Activated CD4-positive, alpha-beta T cell treated with anti-CD3 and anti-CD28 coated beads for 36 hours (primary cell): ENCODE data around the gene NAPA. TPM values are rescaled to one million over a fixed set of nuclear protein-coding genes. Genes with fewer than 3 reads are reported as not detected.

Experiments used
- ATAC-seq: fragments of 200-7000 bp; cut with Tn5 transposase; one replicate; pipeline ENCODE4 v1.10.0; 2021; ENCODE audit warnings: mild to moderate bottlenecking, moderate library complexity
- CTCF ChIA-PET: fragments of 350-600 bp; sonication (Branson Sonifier 250); formaldehyde crosslinking; loops from one replicate; lab custom pipeline; 2021; ENCODE audit warnings: antibody characterized with exemption; lab: Charles Lee
- POLR2A ChIA-PET: fragments of 350-600 bp; sonication (Branson Sonifier 250); formaldehyde crosslinking; loops from one replicate; lab custom pipeline; 2021; ENCODE audit warnings: antibody characterized with exemption, inconsistent platforms; lab: Charles Lee
- DNase-seq: peaks from one replicate; pipeline ENCODE4 v3.0.0-alpha.2; 2020
- H3K27ac Mint-ChIP-seq: one replicate; pipeline ENCODE4 v1.8.0; 2021; ENCODE audit warnings: mixed read lengths
- H3K27me3 Mint-ChIP-seq: one replicate; pipeline ENCODE4 v1.8.0; 2021; ENCODE audit warnings: mixed read lengths
- H3K36me3 Mint-ChIP-seq: one replicate; pipeline ENCODE4 v1.8.0; 2021; ENCODE audit warnings: low read depth, mixed read lengths
- H3K4me1 Mint-ChIP-seq: one replicate; pipeline ENCODE4 v1.8.0; 2021; ENCODE audit warnings: mixed read lengths
- H3K4me3 Mint-ChIP-seq: one replicate; pipeline ENCODE4 v1.8.0; 2021; ENCODE audit warnings: mild to moderate bottlenecking, moderate library complexity, mixed read lengths
- H3K9me3 Mint-ChIP-seq: one replicate; pipeline ENCODE4 v1.8.0; 2021; ENCODE audit warnings: low read depth, mixed read lengths
- intact Hi-C, 2 experiments: fragments of 100-400 bp; cut with DNase I in 1 of 2; cut with micrococcal nuclease in 1 of 2; formaldehyde crosslinking; loops; one replicate each; pipeline versions ENCODE4 v1.14.2 to v1.15.1; 2022 to 2024; cut with DNase I, micrococcal nuclease
- total RNA-seq, 2 experiments: library from RNA; stranded (reverse); gene quantifications; one replicate each; pipeline ENCODE4 v1.2.3, GENCODE V29; 2021

Gene NAPA
- 10 to 100 TPM; 54.2 to 68.8 TPM for total RNA-seq

- ATAC-seq: peak; percentile 98
- POLR2A ChIA-PET: interaction anchor here (0.7 kb wide), 1 partner anchor 460 kb away, joined by 3 read pairs; no protein-coding TSS in a partner anchor
- intact Hi-C loops: loop anchor here (1.0 to 10.0 kb wide), 15 partner anchors 31 to 850 kb away; partner anchors contain the start of genes KPTN (in 2 of the 2), NOP53 (in 2 of the 2), CCDC9 (in 1 of the 2) and DHX34 (in 1 of the 2)
- H3K36me3 Mint-ChIP-seq: peaks cover 6% of the 10 kb centered on the region
- H3K4me3 Mint-ChIP-seq: peak within 1 kb of the TSS; percentile 95
- no peaks in the 10 kb centered on the region for H3K9me3 Mint-ChIP-seq
- peaks cover 76% of the 10 kb centered on the region for H3K4me1 Mint-ChIP-seq
- DNase-seq: peak; percentile 100
- peak within 1 kb of the TSS; percentile 99 for H3K27ac Mint-ChIP-seq
- CTCF ChIA-PET: interaction anchor here (0.6 to 1.9 kb wide), 26 partner anchors 8 to 258 kb away, joined by 3 to 14 read pairs (median 4); partner anchors contain the start of genes CCDC9, DHX34, EHD2 and KPTN
- H3K27me3 Mint-ChIP-seq: no peaks in the 10 kb centered on the region
Observed at GRCh38 chr19:47514869-47515588, at the start of gene NAPA. NAPA (minus strand) TSS chr19:47515063; CDS start chr19:47514940, 123 bp downstream.

DNA sequence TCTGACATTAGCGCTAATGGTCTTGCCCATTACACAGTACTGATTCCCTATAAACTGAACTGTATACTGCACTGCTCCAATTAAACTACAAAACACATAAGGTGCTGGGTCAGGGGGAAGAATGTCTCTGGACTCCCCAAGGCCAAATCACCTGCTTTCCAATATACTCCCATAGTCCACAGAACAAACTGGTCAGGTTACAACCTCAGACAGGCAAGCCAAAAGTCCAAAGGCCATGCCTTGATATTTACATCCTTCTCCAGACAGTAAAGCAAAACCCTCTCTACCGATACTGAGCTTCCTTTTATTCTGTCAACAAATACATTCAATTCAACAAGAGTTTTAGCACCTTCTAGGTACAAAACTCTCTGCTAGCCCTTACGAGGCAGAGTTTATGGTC is 49.2 kb upstream of the NAPA start:
- POLR2A ChIA-PET: no interaction called here
- DNase-seq (no peak), ATAC-seq (no peak)
- CTCF ChIA-PET: no interaction called here
- H3K4me1 Mint-ChIP-seq: no peaks in the 10 kb centered on the region
- no peaks in the 10 kb centered on the region for H3K9me3 Mint-ChIP-seq
- H3K27ac Mint-ChIP-seq: no peak overlapping the region
- H3K36me3 Mint-ChIP-seq: no peaks in the 10 kb centered on the region
- H3K27me3 Mint-ChIP-seq: no peaks in the 10 kb centered on the region
- intact Hi-C loops: no loop called here
- no peak overlapping the region for H3K4me3 Mint-ChIP-seq

GRCh38 chr19:47561440-47562057 is 46.7 kb upstream of the NAPA start:
- Mint-ChIP-seq H3K36me3 (no peaks in the 10 kb centered on the region), H3K9me3 (no peaks in the 10 kb centered on the region), H3K4me3 (no peak overlapping the region), H3K4me1 (no peaks in the 10 kb centered on the region), H3K27me3 (no peaks in the 10 kb centered on the region), H3K27ac (no peak overlapping the region)
- intact Hi-C loops: no loop called here
- ATAC-seq (no peak), DNase-seq (no peak)
- ChIA-PET POLR2A (no interaction called here), CTCF (interaction anchor here (0.7 to 1.6 kb wide), 3 partner anchors 30 to 146 kb away, joined by 3 to 6 read pairs (median 6); partner anchors contain the start of gene NAPA)

GRCh38 chr19:47560999-47561398 is 46.1 kb upstream of the NAPA start:
- no peak for ATAC-seq
- POLR2A ChIA-PET: interaction anchor here (0.7 kb wide), 1 partner anchor 45 kb away, joined by 3 read pairs; no protein-coding TSS in a partner anchor
- no peak for DNase-seq
- Mint-ChIP-seq H3K9me3 (no peaks in the 10 kb centered on the region), H3K4me1 (no peaks in the 10 kb centered on the region), H3K4me3 (no peak overlapping the region), H3K27ac (no peak overlapping the region), H3K27me3 (no peaks in the 10 kb centered on the region), H3K36me3 (no peaks in the 10 kb centered on the region)
- CTCF ChIA-PET: interaction anchor here (0.7 to 1.6 kb wide), 4 partner anchors 30 to 150 kb away, joined by 3 to 6 read pairs (median 5); partner anchors contain the start of gene NAPA
- intact Hi-C loops: no loop called here

DNA sequence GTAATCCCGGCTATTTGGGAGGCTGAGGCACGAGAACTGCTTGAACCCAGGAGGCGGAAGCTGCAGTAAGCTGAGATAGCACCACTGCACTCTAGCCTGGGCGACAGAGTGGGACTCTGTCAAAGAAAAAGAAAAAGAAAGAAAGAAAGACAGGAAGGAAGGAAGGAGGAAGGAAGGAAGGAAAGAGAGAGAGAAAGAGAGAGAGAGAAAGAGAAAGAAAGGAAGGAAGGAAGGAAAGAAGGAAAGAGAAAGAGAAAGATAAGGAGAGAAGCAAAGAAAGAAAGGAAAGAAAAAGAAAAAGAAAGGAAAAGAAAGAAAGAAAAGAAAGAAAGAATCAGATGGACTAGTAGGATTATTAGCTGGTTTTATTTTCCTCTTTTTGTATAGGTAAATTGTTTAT is 35.3 kb upstream of the NAPA start:
- ATAC-seq: no peak
- no peaks in the 10 kb centered on the region for H3K36me3 Mint-ChIP-seq
- no peaks in the 10 kb centered on the region for H3K9me3 Mint-ChIP-seq
- DNase-seq: no peak
- ChIA-PET CTCF (interaction anchor here (0.7 kb wide), 1 partner anchor 163 kb away, joined by 4 read pairs; the partner anchor contains the start of gene EHD2), POLR2A (no interaction called here)
- H3K27me3 Mint-ChIP-seq: no peaks in the 10 kb centered on the region
- no peak overlapping the region for H3K4me3 Mint-ChIP-seq
- H3K27ac Mint-ChIP-seq: no peak overlapping the region
- intact Hi-C loops: no loop called here
- H3K4me1 Mint-ChIP-seq: no peaks in the 10 kb centered on the region

DNA sequence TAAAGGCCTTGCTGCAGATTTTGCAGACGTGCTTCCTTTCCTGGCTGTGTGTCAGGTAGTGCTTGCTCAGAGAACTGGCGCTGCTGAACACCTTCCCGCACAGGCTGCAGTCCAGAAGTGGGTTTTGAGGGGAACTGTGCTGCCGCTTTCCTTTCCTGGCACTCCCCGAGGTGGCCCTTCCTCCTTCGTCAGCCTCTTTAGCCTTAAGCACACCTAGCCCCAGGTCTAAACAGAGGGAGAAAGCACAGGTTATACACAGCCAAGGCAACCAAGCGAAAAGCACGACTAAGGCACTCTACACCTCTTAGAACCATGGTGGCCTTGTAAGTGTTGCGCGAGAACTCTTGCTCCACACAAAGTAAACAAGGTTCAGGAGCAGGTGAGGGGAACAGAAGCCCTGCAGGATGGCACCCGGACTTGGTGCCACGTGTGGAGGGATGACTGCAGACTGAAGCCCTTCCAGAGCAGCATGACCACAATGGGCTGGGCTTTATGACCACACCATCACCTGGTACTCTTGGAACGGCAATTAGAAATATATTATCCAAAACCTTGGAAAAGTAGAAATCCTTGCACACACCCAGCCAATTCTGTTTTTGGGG is 34.5 kb upstream of the NAPA start:
- POLR2A ChIA-PET: no interaction called here
- intact Hi-C loops: no loop called here
- no peaks in the 10 kb centered on the region for H3K36me3 Mint-ChIP-seq
- ATAC-seq (no peak), DNase-seq (no peak)
- H3K27ac Mint-ChIP-seq: no peak overlapping the region
- CTCF ChIA-PET: interaction anchor here (0.6 to 1.3 kb wide), 3 partner anchors 158 to 265 kb away, joined by 3 to 4 read pairs (median 3); partner anchors contain the start of gene EHD2
- no peak overlapping the region for H3K4me3 Mint-ChIP-seq
- H3K4me1 Mint-ChIP-seq: peaks cover 2% of the 10 kb centered on the region
- no peaks in the 10 kb centered on the region for H3K27me3 Mint-ChIP-seq
- no peaks in the 10 kb centered on the region for H3K9me3 Mint-ChIP-seq

DNA sequence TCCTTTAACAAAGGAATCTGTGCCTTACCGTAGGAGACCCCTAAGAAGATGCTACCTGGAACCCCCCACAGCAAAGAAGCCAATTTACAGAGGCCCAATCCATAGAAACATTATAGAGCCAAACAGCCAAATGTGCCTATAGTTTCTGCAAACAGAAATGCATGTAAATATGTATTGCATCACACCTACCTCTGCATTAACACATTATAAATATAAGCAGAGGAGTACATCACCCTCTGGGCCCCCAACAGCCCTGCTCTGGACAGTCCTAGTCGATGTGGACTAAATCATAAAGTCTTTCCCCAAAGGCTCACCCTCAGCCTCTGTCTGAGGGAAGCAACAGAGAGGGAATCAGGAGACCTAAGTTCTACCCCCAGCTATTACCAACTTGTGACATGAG is 32.3 kb upstream of the NAPA start:
- no peak overlapping the region for H3K27ac Mint-ChIP-seq
- CTCF ChIA-PET: interaction anchor here (1.2 kb wide), 1 partner anchor 138 kb away, joined by 3 read pairs; no protein-coding TSS in a partner anchor
- H3K4me3 Mint-ChIP-seq: no peak overlapping the region
- intact Hi-C loops: no loop called here
- ATAC-seq (no peak), DNase-seq (no peak)
- H3K9me3 Mint-ChIP-seq: no peaks in the 10 kb centered on the region
- H3K36me3 Mint-ChIP-seq: no peaks in the 10 kb centered on the region
- H3K4me1 Mint-ChIP-seq: peaks cover 2% of the 10 kb centered on the region
- POLR2A ChIA-PET: interaction anchor here (0.6 kb wide), 1 partner anchor 57 kb away, joined by 3 read pairs; no protein-coding TSS in a partner anchor
- H3K27me3 Mint-ChIP-seq: peaks cover 2% of the 10 kb centered on the region

DNA sequence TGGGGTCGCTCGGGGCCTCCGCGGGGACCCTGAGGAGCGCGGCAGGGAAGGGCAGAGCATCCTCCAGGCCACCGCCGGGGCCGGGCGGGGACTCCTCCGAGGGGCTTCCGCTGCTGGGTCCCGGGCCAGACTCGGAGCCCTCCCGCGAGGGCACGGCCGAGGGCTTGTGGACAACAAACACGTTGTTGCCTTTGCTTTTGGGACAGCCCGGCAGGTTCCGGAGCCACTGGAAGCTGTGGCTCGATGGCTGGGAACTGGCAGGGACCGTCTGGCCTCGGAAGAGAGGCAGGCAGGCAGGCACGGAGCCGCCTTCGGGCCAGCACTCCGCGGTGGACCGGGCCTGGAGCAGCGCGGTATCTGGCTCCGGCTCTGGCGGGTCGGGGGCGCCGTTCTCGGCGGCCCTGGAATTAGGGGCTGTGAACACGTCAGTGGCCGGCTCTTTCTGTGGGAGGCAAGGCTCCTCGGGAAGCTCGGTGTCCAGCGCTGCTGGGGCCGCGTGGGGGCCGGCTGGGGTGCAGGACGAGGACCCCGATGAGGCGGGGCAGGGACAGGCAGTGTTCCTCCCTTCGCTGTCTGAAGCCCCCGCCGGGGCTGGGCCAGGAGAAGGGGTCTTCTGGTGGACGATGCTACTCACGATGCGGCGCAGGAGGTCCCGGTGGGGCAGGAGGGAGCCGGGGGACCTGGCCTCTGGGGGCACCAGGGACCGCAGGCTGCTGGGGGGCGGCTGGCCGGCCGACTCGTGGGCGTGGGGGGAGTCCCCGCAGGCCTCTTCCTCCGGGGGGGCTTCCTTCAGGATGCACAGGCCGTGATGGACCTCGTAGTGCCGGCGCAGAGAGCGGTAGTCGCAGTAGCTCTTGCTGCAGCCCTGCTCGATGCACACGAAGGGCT is 30.4 kb upstream of the NAPA start:
- Mint-ChIP-seq H3K9me3 (no peaks in the 10 kb centered on the region), H3K4me1 (peaks cover 15% of the 10 kb centered on the region), H3K4me3 (no peak overlapping the region), H3K36me3 (no peaks in the 10 kb centered on the region), H3K27me3 (peaks cover 2% of the 10 kb centered on the region), H3K27ac (no peak overlapping the region)
- ATAC-seq: no peak
- intact Hi-C loops: no loop called here
- ChIA-PET CTCF (interaction anchor here (1.0 kb wide), 1 partner anchor 117 kb away, joined by 3 read pairs; no protein-coding TSS in a partner anchor), POLR2A (no interaction called here)
- no peak for DNase-seq

GRCh38 chr19:47544476-47544875 is 29.6 kb upstream of the NAPA start:
- H3K36me3 Mint-ChIP-seq: no peaks in the 10 kb centered on the region
- H3K27ac Mint-ChIP-seq: no peak overlapping the region
- intact Hi-C loops: no loop called here
- ATAC-seq (no peak), DNase-seq (no peak)
- no peaks in the 10 kb centered on the region for H3K9me3 Mint-ChIP-seq
- H3K4me1 Mint-ChIP-seq: peaks cover 15% of the 10 kb centered on the region
- POLR2A ChIA-PET: no interaction called here
- H3K4me3 Mint-ChIP-seq: no peak overlapping the region
- H3K27me3 Mint-ChIP-seq: peaks cover 2% of the 10 kb centered on the region
- CTCF ChIA-PET: no interaction called here

- ATAC-seq: no peak
- intact Hi-C loops: no loop called here
- Mint-ChIP-seq H3K27me3 (peaks cover 2% of the 10 kb centered on the region), H3K27ac (no peak overlapping the region), H3K9me3 (no peaks in the 10 kb centered on the region), H3K36me3 (no peaks in the 10 kb centered on the region), H3K4me3 (no peak overlapping the region), H3K4me1 (peaks cover 15% of the 10 kb centered on the region)
- POLR2A ChIA-PET: no interaction called here
- no peak for DNase-seq
- CTCF ChIA-PET: interaction anchor here (0.7 kb wide), 1 partner anchor 552 kb away, joined by 3 read pairs; no protein-coding TSS in a partner anchor
Observed at GRCh38 chr19:47544075-47544474, 29.2 kb upstream of the NAPA start.
